Trophoblast cell (in vitro differentiated cells and primary cell): ENCODE results near the gene PLXNA3.

Experiments used
- DNase-seq, 2 donors: peaks; one replicate each; pipeline ENCODE4 v3.0.0-alpha.2; 2016
- H2AFZ ChIP-seq: 2 replicates; pipeline ENCODE4 v1.6.1; 2013; ENCODE audit warnings: low read length, moderate library complexity, mild to moderate bottlenecking; ENCODE audit not compliant: insufficient read depth, poor library complexity
- H2AK5ac ChIP-seq: 2 replicates; pipeline ENCODE4 v1.6.1; 2013; ENCODE audit warnings: mild to moderate bottlenecking, low read length
- H2BK120ac ChIP-seq: 2 replicates; pipeline ENCODE4 v1.6.1; 2013; ENCODE audit warnings: low read length, mild to moderate bottlenecking, moderate library complexity; ENCODE audit not compliant: insufficient read depth, poor library complexity
- H2BK12ac ChIP-seq: 2 replicates; pipeline ENCODE4 v1.6.1; 2013; ENCODE audit warnings: mild to moderate bottlenecking, low read length, moderate library complexity
- H2BK5ac ChIP-seq: 2 replicates; pipeline ENCODE4 v1.6.1; 2013; ENCODE audit warnings: low read length, low read depth, moderate library complexity, mild to moderate bottlenecking; ENCODE audit not compliant: poor library complexity
- H3K14ac ChIP-seq: 2 replicates; pipeline ENCODE4 v1.6.1; 2013; ENCODE audit warnings: mild to moderate bottlenecking, low read length
- H3K18ac ChIP-seq: 2 replicates; pipeline ENCODE4 v1.6.1; 2013; ENCODE audit warnings: mild to moderate bottlenecking, low read length
- H3K23ac ChIP-seq: 2 replicates; pipeline ENCODE4 v1.6.1; 2013; ENCODE audit warnings: low read length
- H3K27ac ChIP-seq: 2 replicates; pipeline ENCODE4 v1.5.1; 2013; ENCODE audit warnings: low read depth, mild to moderate bottlenecking, inconsistent platforms, low read length, moderate library complexity
- H3K27me3 ChIP-seq: 2 replicates; pipeline ENCODE4 v1.6.1; 2013; ENCODE audit warnings: inconsistent platforms, mild to moderate bottlenecking, low read length, moderate library complexity; ENCODE audit not compliant: insufficient read depth
- H3K36me3 ChIP-seq, 2 experiments: 1 replicate in 1 of 2; 2 replicates in 1 of 2; pipeline ENCODE4 v1.6.1; 2013; ENCODE audit warnings: low read length in 2 of 2, mild to moderate bottlenecking in 2 of 2, moderate library complexity in 1 of 2; ENCODE audit not compliant: insufficient read depth in 2 of 2, control insufficient read depth in 1 of 2
- H3K4ac ChIP-seq: 2 replicates; pipeline ENCODE4 v1.6.1; 2013; ENCODE audit warnings: low read depth, mild to moderate bottlenecking, low read length, moderate library complexity
- H3K4me1 ChIP-seq, 2 experiments: 1 replicate in 1 of 2; 2 replicates in 1 of 2; pipeline ENCODE4 v1.6.1; 2013; ENCODE audit warnings: low read length in 2 of 2, mild to moderate bottlenecking in 2 of 2, moderate library complexity in 1 of 2; ENCODE audit not compliant: insufficient read depth in 2 of 2, control insufficient read depth in 1 of 2
- H3K4me2 ChIP-seq: 2 replicates; pipeline ENCODE4 v1.6.1; 2013; ENCODE audit warnings: inconsistent platforms, mild to moderate bottlenecking, low read length, moderate library complexity
- H3K4me3 ChIP-seq: 2 replicates; pipeline ENCODE4 v1.5.1; 2013; ENCODE audit warnings: mild to moderate bottlenecking, low read depth, low read length, inconsistent platforms
- H3K79me1 ChIP-seq: one replicate; pipeline ENCODE4 v1.6.1; 2013; ENCODE audit warnings: low read length
- H3K79me2 ChIP-seq: 2 replicates; pipeline ENCODE4 v1.6.1; 2013; ENCODE audit warnings: low read length, mild to moderate bottlenecking; ENCODE audit not compliant: control insufficient read depth, insufficient read depth, poor library complexity
- H3K9ac ChIP-seq: 2 replicates; pipeline ENCODE4 v1.6.1; 2013; ENCODE audit warnings: mild to moderate bottlenecking, low read length
- H3K9me3 ChIP-seq: 2 replicates; pipeline ENCODE4 v1.6.1; 2013; ENCODE audit warnings: low read depth, mild to moderate bottlenecking, control low read depth, inconsistent platforms, low read length; ENCODE audit not compliant: insufficient read depth
- H4K12ac ChIP-seq: 2 replicates; pipeline ENCODE4 v1.6.1; 2013; ENCODE audit warnings: low read depth, mild to moderate bottlenecking, low read length, moderate library complexity
- H4K8ac ChIP-seq: 2 replicates; pipeline ENCODE4 v1.6.1; 2013; ENCODE audit warnings: low read depth, mild to moderate bottlenecking, low read length, moderate library complexity
- H4K91ac ChIP-seq: one replicate; pipeline ENCODE4 v1.6.1; 2013; ENCODE audit warnings: low read depth, mild to moderate bottlenecking, low read length, moderate library complexity
- WGBS: extraction: QIAGEN DNeasy Blood & Tissue Kit; methylation state at CpG from one replicate; pipeline ENCODE4 v1.1.7; 2013; ENCODE audit warnings: missing lambda C conversion rate; ENCODE audit not compliant: insufficient read length, insufficient coverage; ENCODE audit errors: extremely low coverage; 5-methylcytosine and 5-hydroxymethylcytosine counted together

The PLXNA3 gene

GRCh38 chrX:154440623-154441357 is 17.3 kb upstream of the PLXNA3 start:
- no peak overlapping the region for H4K91ac ChIP-seq
- peaks cover 23% of the 10 kb centered on the region for H3K79me1 ChIP-seq
- H3K36me3 ChIP-seq, result peaks cover 50 to 53% of the 10 kb centered on the region in 2 experiments
- H4K8ac ChIP-seq, result no peak overlapping the region
- no peak overlapping the region for H2AK5ac ChIP-seq
- H4K12ac ChIP-seq, result no peak overlapping the region
- H3K4ac ChIP-seq, result no peak overlapping the region
- H3K18ac ChIP-seq, result no peak overlapping the region
- no peaks in the 10 kb centered on the region for H3K9me3 ChIP-seq
- peaks cover 16 to 23% of the 10 kb centered on the region in 2 experiments for H3K4me1 ChIP-seq
- no peak overlapping the region for H3K27ac ChIP-seq
- H3K14ac ChIP-seq, result no peak overlapping the region
- H3K79me2 ChIP-seq, result peaks cover 24% of the 10 kb centered on the region
- H3K27me3 ChIP-seq, result no peaks in the 10 kb centered on the region
- H2BK12ac ChIP-seq, result no peak overlapping the region
- H2AFZ ChIP-seq, result no peak overlapping the region
- DNase-seq, result no peak
- no peak overlapping the region for H2BK120ac ChIP-seq
- no peak overlapping the region for H3K4me3 ChIP-seq
- H3K23ac ChIP-seq, result no peak overlapping the region
- H3K4me2 ChIP-seq, result no peak overlapping the region
- no peak overlapping the region for H2BK5ac ChIP-seq
- H3K9ac ChIP-seq, result no peak overlapping the region
- WGBS, result no CpG with 5 or more reads among the region's 17 CpGs

GRCh38 chrX:154441564-154441963 is 16.5 kb upstream of the PLXNA3 start:
- Histone ChIP-seq H2BK5ac (no peak overlapping the region), H2AK5ac (no peak overlapping the region), H3K18ac (no peak overlapping the region), H3K36me3 (peaks cover 55 to 57% of the 10 kb centered on the region in 2 experiments), H3K4me2 (no peak overlapping the region), H4K91ac (no peak overlapping the region), H4K12ac (no peak overlapping the region), H3K9ac (no peak overlapping the region), H2AFZ (no peak overlapping the region), H3K4me1 (peaks cover 16 to 20% of the 10 kb centered on the region in 2 experiments), H4K8ac (no peak overlapping the region), H3K27ac (no peak overlapping the region), H3K79me2 (peaks cover 24% of the 10 kb centered on the region), H3K9me3 (no peaks in the 10 kb centered on the region), H3K27me3 (no peaks in the 10 kb centered on the region), H3K4ac (no peak overlapping the region), H2BK12ac (no peak overlapping the region), H3K14ac (no peak overlapping the region), H2BK120ac (no peak overlapping the region), H3K23ac (no peak overlapping the region), H3K4me3 (no peak overlapping the region), H3K79me1 (peaks cover 21% of the 10 kb centered on the region)
- no CpG with 5 or more reads among the region's 11 CpGs for WGBS
- no peak for DNase-seq

- Histone ChIP-seq H2BK12ac (no peak overlapping the region), H4K91ac (no peak overlapping the region), H2AFZ (no peak overlapping the region), H3K79me2 (peaks cover 20% of the 10 kb centered on the region), H3K18ac (no peak overlapping the region), H4K8ac (no peak overlapping the region), H3K14ac (no peak overlapping the region), H3K79me1 (peaks cover 17% of the 10 kb centered on the region), H3K27ac (no peak overlapping the region), H4K12ac (no peak overlapping the region), H2BK120ac (no peak overlapping the region), H3K4me3 (no peak overlapping the region), H3K23ac (no peak overlapping the region), H2BK5ac (no peak overlapping the region), H3K4ac (no peak overlapping the region), H3K27me3 (no peaks in the 10 kb centered on the region), H3K4me2 (no peak overlapping the region), H3K9ac (no peak overlapping the region), H3K36me3 (peaks cover 60 to 63% of the 10 kb centered on the region in 2 experiments), H3K4me1 (peaks cover 16 to 20% of the 10 kb centered on the region in 2 experiments), H2AK5ac (no peak overlapping the region), H3K9me3 (no peaks in the 10 kb centered on the region)
- DNase-seq, result no peak
- WGBS, result no CpG with 5 or more reads among the region's 21 CpGs
Observed at GRCh38 chrX:154441984-154442707, 15.9 kb upstream of the PLXNA3 start.

GRCh38 chrX:154443479-154443910 is 14.6 kb upstream of the PLXNA3 start:
- no peaks in the 10 kb centered on the region for H3K27me3 ChIP-seq
- H2BK120ac ChIP-seq, result peak overlapping the region; percentile 70
- no CpG with 5 or more reads among the region's 10 CpGs for WGBS
- H3K4me2 ChIP-seq, result peak overlapping the region; percentile 50
- H3K4me3 ChIP-seq, result no peak overlapping the region
- peaks cover 66 to 72% of the 10 kb centered on the region in 2 experiments for H3K36me3 ChIP-seq
- H3K79me2 ChIP-seq, result peaks cover 7% of the 10 kb centered on the region
- H3K27ac ChIP-seq, result no peak overlapping the region
- H4K12ac ChIP-seq, result peak overlapping the region; percentile 86
- peak; percentile 40 to 60 for DNase-seq
- H2BK5ac ChIP-seq, result peak overlapping the region; percentile 66
- H3K9ac ChIP-seq, result peak overlapping the region; percentile 9
- peak overlapping the region; percentile 32 for H3K14ac ChIP-seq
- peaks cover 13% of the 10 kb centered on the region for H3K79me1 ChIP-seq
- no peak overlapping the region for H2BK12ac ChIP-seq
- no peak overlapping the region for H3K23ac ChIP-seq
- H3K18ac ChIP-seq, result no peak overlapping the region
- H3K9me3 ChIP-seq, result no peaks in the 10 kb centered on the region
- H4K91ac ChIP-seq, result peak overlapping the region; percentile 76
- peak overlapping the region; percentile 36 for H4K8ac ChIP-seq
- H2AK5ac ChIP-seq, result peak overlapping the region; percentile 30
- peak overlapping the region; percentile 4 for H3K4ac ChIP-seq
- H2AFZ ChIP-seq, result peak overlapping the region; percentile 64
- H3K4me1 ChIP-seq, result peaks cover 9 to 14% of the 10 kb centered on the region in 2 experiments
